ENCODE measurements around the gene PLOD3. TPM values are rescaled to one million over a fixed set of nuclear protein-coding genes. Genes with fewer than 3 reads are reported as not detected.

The PLOD3 gene
- total and polyA plus RNA-seq, 2 of the 8 experiments (the other 6 are each of a cell fraction or from before 2014, with no cell fraction given): 28.4 to 47.2 TPM

- TF ChIP-seq SAP30 (IDR thresholded peaks at IDR 0.05; ENCODE audit: insufficient read depth, insufficient replicate concordance, low read length) (no peak), NRF1 (IDR thresholded peaks at IDR 0.05; ENCODE audit: low read depth, low read length) (no peak), MAX (IDR thresholded peaks at IDR 0.05) (no peak)
These were observed 18.1 kb upstream of the PLOD3 start (continued) for GRCh38 chr7:101235522-101235921.
